DND-41 (cell line): Measurements from ENCODE around the gene FRS3.

ENCODE experiments used
- ATAC-seq: fragments of 200-7000 bp; cut with Tn5 transposase; 3 replicates; pipeline ENCODE4 v1.9.1; 2021; ENCODE audit warnings: low read depth; ENCODE audit not compliant: insufficient read depth
- DNase-seq: peaks from one replicate; pipeline ENCODE4 v3.0.0-alpha.2; 2020
- H2AFZ ChIP-seq: 2 replicates; pipeline ENCODE4 v1.6.0; 2012; ENCODE audit warnings: low read depth, low read length
- H3K27ac ChIP-seq: 2 replicates; pipeline ENCODE4 v1.5.1; 2012; ENCODE audit warnings: low read length, inconsistent platforms
- H3K27me3 ChIP-seq: fragments of 200-600 bp; sonication (generic); 2 replicates; pipeline ENCODE4 v1.6.0; 2012; ENCODE audit warnings: low read length, mild to moderate bottlenecking, inconsistent platforms; ENCODE audit not compliant: insufficient read depth, poor library complexity
- H3K36me3 ChIP-seq: 2 replicates; pipeline ENCODE4 v1.5.1; 2012; ENCODE audit warnings: low read length, inconsistent platforms; ENCODE audit not compliant: insufficient read depth
- H3K4me1 ChIP-seq: 2 replicates; pipeline ENCODE4 v1.5.1; 2012; ENCODE audit warnings: mild to moderate bottlenecking, low read length; ENCODE audit not compliant: insufficient read depth
- H3K4me2 ChIP-seq: 2 replicates; pipeline ENCODE4 v1.6.0; 2012; ENCODE audit warnings: mild to moderate bottlenecking, moderate library complexity, low read length, inconsistent platforms; ENCODE audit not compliant: insufficient read depth
- H3K4me3 ChIP-seq, 2 experiments: fragments of 200-600 bp in 1 of 2; shearing (Covaris generic) in 1 of 2; 2 replicates each; pipeline ENCODE4 v1.5.1; 2012 to 2016; ENCODE audit warnings: inconsistent platforms in 2 of 2, low read length in 2 of 2, mild to moderate bottlenecking in 2 of 2, low read depth in 1 of 2, moderate library complexity in 1 of 2
- H3K79me2 ChIP-seq: 2 replicates; pipeline ENCODE4 v1.6.0; 2012; ENCODE audit warnings: low read length, inconsistent platforms; ENCODE audit not compliant: insufficient read depth
- H3K9ac ChIP-seq: 2 replicates; pipeline ENCODE4 v1.6.0; 2012; ENCODE audit warnings: low read depth, mild to moderate bottlenecking, inconsistent platforms, low read length, moderate library complexity
- H3K9me3 ChIP-seq: 2 replicates; pipeline ENCODE4 v1.5.1; 2012; ENCODE audit warnings: low read length, moderate library complexity, mild to moderate bottlenecking, inconsistent platforms; ENCODE audit not compliant: insufficient read depth, severe bottlenecking
- H4K20me1 ChIP-seq: 2 replicates; pipeline ENCODE4 v1.6.0; 2012; ENCODE audit warnings: low read length; ENCODE audit not compliant: insufficient read depth
- CTCF ChIP-seq: IDR thresholded peaks from 2 replicates; pipeline ENCODE4 v1.5.1; 2012; ENCODE audit warnings: borderline replicate concordance, low read length, moderate library complexity, mild to moderate bottlenecking; ENCODE audit not compliant: poor library complexity, severe bottlenecking; ENCODE audit errors: extremely low read depth
- EZH2 ChIP-seq: IDR thresholded peaks from 3 replicates; pipeline ENCODE4 v1.6.1; 2012; ENCODE audit warnings: borderline replicate concordance, low read depth, mild to moderate bottlenecking, moderate library complexity, low read length, inconsistent platforms; ENCODE audit not compliant: severe bottlenecking

Gene FRS3

GRCh38 chr6:41728954-41729353, 50.7 kb downstream of the FRS3 start:
- H3K9me3 ChIP-seq = no peaks in the 10 kb centered on the region
- DNase-seq (no peak), ATAC-seq (no peak)
- no peak overlapping the region for H3K4me2 ChIP-seq
- TF ChIP-seq CTCF = no peak
- no peak for TF ChIP-seq EZH2
- H4K20me1 ChIP-seq = peaks cover 24% of the 10 kb centered on the region
- H3K4me1 ChIP-seq = peaks cover 15% of the 10 kb centered on the region
- H3K9ac ChIP-seq = no peak overlapping the region
- no peak overlapping the region for H2AFZ ChIP-seq
- H3K79me2 ChIP-seq = no peaks in the 10 kb centered on the region
- no peaks in the 10 kb centered on the region for H3K27me3 ChIP-seq
- H3K36me3 ChIP-seq = no peaks in the 10 kb centered on the region
- H3K4me3 ChIP-seq = no peak overlapping the region
- no peak overlapping the region for H3K27ac ChIP-seq

GRCh38 chr6:41728073-41728936, 51.4 kb downstream of the FRS3 start:
- no peaks in the 10 kb centered on the region for H3K27me3 ChIP-seq
- no peaks in the 10 kb centered on the region for H3K9me3 ChIP-seq
- TF ChIP-seq CTCF = no peak
- no peak for TF ChIP-seq EZH2
- no peaks in the 10 kb centered on the region for H3K36me3 ChIP-seq
- no peaks in the 10 kb centered on the region for H3K79me2 ChIP-seq
- no peak overlapping the region for H2AFZ ChIP-seq
- ATAC-seq = no peak; the same call in 2 of the 3 replicates
- H3K4me2 ChIP-seq = no peak overlapping the region
- no peak for DNase-seq
- no peak overlapping the region for H3K9ac ChIP-seq
- no peak overlapping the region for H3K4me3 ChIP-seq
- H3K27ac ChIP-seq = no peak overlapping the region
- H3K4me1 ChIP-seq = peaks cover 8% of the 10 kb centered on the region; the same call in 1 of the 2 replicates
- peaks cover 18% of the 10 kb centered on the region for H4K20me1 ChIP-seq

GRCh38 chr6:41727705-41728072, 52.0 kb downstream of the FRS3 start:
- no peak overlapping the region for H3K27ac ChIP-seq
- DNase-seq (no peak), ATAC-seq (no peak)
- H3K9ac ChIP-seq = no peak overlapping the region
- H3K4me1 ChIP-seq = 0 out of 2 replicates have a peak, but pooled peaks cover 3% of the 10 kb centered on the region
- no peaks in the 10 kb centered on the region for H3K79me2 ChIP-seq
- no peak overlapping the region for H3K4me3 ChIP-seq
- no peaks in the 10 kb centered on the region for H3K9me3 ChIP-seq
- H2AFZ ChIP-seq = no peak overlapping the region
- peaks cover 13% of the 10 kb centered on the region; the same call in 1 of the 2 replicates for H4K20me1 ChIP-seq
- H3K4me2 ChIP-seq = no peak overlapping the region
- no peaks in the 10 kb centered on the region for H3K27me3 ChIP-seq
- TF ChIP-seq EZH2 (no peak), CTCF (no peak)
- no peaks in the 10 kb centered on the region for H3K36me3 ChIP-seq
